H1 (cell line): ENCODE measurements around the gene C17orf114.

ENCODE experiments used
- CTCF ChIA-PET: fragments of 300-600 bp; sonication (Branson Sonifier 250); formaldehyde crosslinking; loops from one replicate; lab custom pipeline; 2021; ENCODE audit not compliant: partially characterized antibody; lab: Charles Lee
- POLR2A ChIA-PET: fragments of 300-600 bp; sonication (Branson Sonifier 250); formaldehyde crosslinking; loops from one replicate; lab custom pipeline; 2021; ENCODE audit warnings: inconsistent platforms; ENCODE audit not compliant: partially characterized antibody; lab: Charles Lee
- DNase-seq, 2 experiments: peaks; one replicate each; pipeline versions ENCODE4 v3.0.0 to v3.0.0-alpha.2; 2010 to 2022; ENCODE audit warnings: low spot score in 2 of 2, low read depth in 1 of 2, mixed read lengths in 1 of 2
- FAIRE-seq: peaks from 2 replicates; lab custom pipeline; 2011; peaks lifted over from hg19 to GRCh38; lab: Jason Lieb, UNC
- H2AFZ ChIP-seq: 2 replicates; pipeline ENCODE4 v1.8.1; 2012; ENCODE audit warnings: low read length, inconsistent platforms
- H2AK5ac ChIP-seq: 2 replicates; pipeline ENCODE4 v1.6.1; 2013; ENCODE audit warnings: low read depth, low read length
- H2BK120ac ChIP-seq: replicated peaks from 2 replicates; pipeline ENCODE3; 2013; ENCODE audit warnings: low read depth, low read length, inconsistent platforms
- H2BK12ac ChIP-seq: 2 replicates; pipeline ENCODE4 v1.6.1; 2013; ENCODE audit warnings: low read depth, low read length
- H2BK15ac ChIP-seq: 2 replicates; pipeline ENCODE4 v1.6.1; 2013; ENCODE audit warnings: low read length
- H2BK20ac ChIP-seq: 2 replicates; pipeline ENCODE4 v1.6.1; 2013; ENCODE audit warnings: low read length
- H2BK5ac ChIP-seq: 2 replicates; pipeline ENCODE4 v1.6.1; 2013; ENCODE audit warnings: low read depth, low read length
- H3K14ac ChIP-seq: 2 replicates; pipeline ENCODE4 v1.6.1; 2013; ENCODE audit warnings: inconsistent platforms; ENCODE audit not compliant: insufficient read length
- H3K18ac ChIP-seq: 2 replicates; pipeline ENCODE4 v1.6.1; 2013; ENCODE audit warnings: low read length; ENCODE audit errors: extremely low read depth
- H3K23ac ChIP-seq: 2 replicates; pipeline ENCODE4 v1.6.1; 2013; ENCODE audit warnings: inconsistent platforms; ENCODE audit not compliant: insufficient read length
- H3K23me2 ChIP-seq: 2 replicates; pipeline ENCODE4 v1.6.1; 2013; ENCODE audit warnings: low read depth, low read length
- H3K27ac ChIP-seq: 2 replicates; pipeline ENCODE4 v1.6.1; 2011; ENCODE audit warnings: low read depth, low read length, inconsistent platforms
- H3K27me3 ChIP-seq, 4 experiments: replicated peaks in 1 of 4; 1 replicate in 1 of 4; 2 replicates in 3 of 4; pipeline versions ENCODE4 v1.6.1 to v1.8.1; 2011 to 2013; ENCODE audit warnings: low read length in 3 of 4, mild to moderate bottlenecking in 3 of 4, inconsistent platforms in 2 of 4, mixed read lengths in 2 of 4, moderate library complexity in 1 of 4; ENCODE audit not compliant: control insufficient read depth in 3 of 4, insufficient read depth in 3 of 4; ENCODE audit errors: extremely low read depth in 1 of 4
- H3K36me3 ChIP-seq, 4 experiments: 2 replicates each; pipeline versions ENCODE4 v1.6.1 to v1.8.1; 2011 to 2013; ENCODE audit warnings: mild to moderate bottlenecking in 4 of 4, low read length in 3 of 4, moderate library complexity in 2 of 4, control low read depth in 1 of 4, inconsistent platforms in 1 of 4; ENCODE audit not compliant: insufficient read depth in 4 of 4, control insufficient read depth in 2 of 4
- H3K4ac ChIP-seq: replicated peaks from 2 replicates; pipeline ENCODE3; 2013; ENCODE audit warnings: low read length, low read depth, mixed read lengths, inconsistent platforms; ENCODE audit not compliant: insufficient read length
- H3K4me1 ChIP-seq, 4 experiments: replicated peaks in 1 of 4; 1 replicate in 1 of 4; 2 replicates in 3 of 4; pipeline versions ENCODE4 v1.6.1 to v1.8.1; 2011 to 2013; ENCODE audit warnings: low read length in 3 of 4, inconsistent platforms in 2 of 4, mixed read lengths in 1 of 4; ENCODE audit not compliant: insufficient read depth in 4 of 4, control insufficient read depth in 3 of 4
- H3K4me2 ChIP-seq, 2 experiments: 2 replicates each; pipeline versions ENCODE4 v1.6.1 to v1.8.1; 2011 to 2013; ENCODE audit warnings: low read depth in 2 of 2, low read length in 2 of 2, control low read depth in 1 of 2, inconsistent platforms in 1 of 2, mild to moderate bottlenecking in 1 of 2; ENCODE audit not compliant: insufficient read depth in 1 of 2
- H3K4me3 ChIP-seq, 4 experiments: fragments of 200-600, 300-600 bp in 1 of 4; sonication (generic), shearing (Covaris generic), sonication (Bioruptor Twin) in 1 of 4; 2 replicates each; pipeline versions ENCODE4 v1.5.1 to v1.8.1; 2011 to 2016; ENCODE audit warnings: low read length in 4 of 4, low read depth in 3 of 4, control low read depth in 2 of 4, inconsistent platforms in 2 of 4, mild to moderate bottlenecking in 2 of 4, mixed read lengths in 1 of 4, moderate library complexity in 1 of 4; ENCODE audit not compliant: insufficient read depth in 2 of 4; ENCODE audit errors: extremely low read depth in 1 of 4
- H3K56ac ChIP-seq: replicated peaks from 2 replicates; pipeline ENCODE3; 2013; ENCODE audit warnings: low read depth, mild to moderate bottlenecking, mixed read lengths, low read length, inconsistent platforms; ENCODE audit not compliant: insufficient read length
- H3K79me1 ChIP-seq: 2 replicates; pipeline ENCODE4 v1.6.1; 2013; ENCODE audit warnings: low read depth, low read length, control low read depth
- H3K79me2 ChIP-seq, 2 experiments: 2 replicates each; pipeline versions ENCODE4 v1.6.1 to v1.8.1; 2012 to 2013; ENCODE audit warnings: low read length in 2 of 2, mild to moderate bottlenecking in 2 of 2, inconsistent platforms in 1 of 2; ENCODE audit not compliant: insufficient read depth in 2 of 2, control insufficient read depth in 1 of 2
- H3K9ac ChIP-seq, 4 experiments: replicated peaks in 1 of 4; 1 replicate in 1 of 4; 2 replicates in 3 of 4; pipeline versions ENCODE4 v1.6.1 to v1.8.1; 2011 to 2013; ENCODE audit warnings: low read depth in 3 of 4, low read length in 3 of 4, control low read depth in 2 of 4, mild to moderate bottlenecking in 2 of 4, moderate library complexity in 2 of 4, inconsistent platforms in 1 of 4; ENCODE audit errors: extremely low read depth in 1 of 4
- H3K9me3 ChIP-seq, 2 experiments: 2 replicates each; pipeline versions ENCODE4 v1.6.1 to v1.8.1; 2012 to 2013; ENCODE audit warnings: mild to moderate bottlenecking in 2 of 2, moderate library complexity in 2 of 2, control low read depth in 1 of 2, inconsistent platforms in 1 of 2, low read depth in 1 of 2, low read length in 1 of 2, mixed read lengths in 1 of 2; ENCODE audit not compliant: insufficient read depth in 2 of 2
- H4K20me1 ChIP-seq, 2 experiments: replicated peaks in 1 of 2; 2 replicates each; pipeline versions ENCODE3 to v1.8.1; 2011 to 2013; ENCODE audit warnings: inconsistent platforms in 2 of 2, low read length in 2 of 2, mild to moderate bottlenecking in 1 of 2; ENCODE audit not compliant: insufficient read depth in 2 of 2, control insufficient read depth in 1 of 2
- H4K5ac ChIP-seq: 2 replicates; pipeline ENCODE4 v1.6.1; 2013; ENCODE audit warnings: low read length, low read depth, mixed read lengths, inconsistent platforms; ENCODE audit not compliant: insufficient read length
- H4K8ac ChIP-seq: 2 replicates; pipeline ENCODE4 v1.8.0; 2013; ENCODE audit warnings: mild to moderate bottlenecking, moderate library complexity, low read length, inconsistent platforms; ENCODE audit not compliant: insufficient read depth; ENCODE audit errors: extremely low read depth
- H4K91ac ChIP-seq: replicated peaks from 2 replicates; pipeline ENCODE3; 2013; ENCODE audit warnings: low read length, mixed read lengths, inconsistent platforms; ENCODE audit not compliant: insufficient read length
- BACH1 ChIP-seq: IDR thresholded peaks from 2 replicates; pipeline ENCODE4 v1.6.1; 2012; ENCODE audit warnings: low read length, improper control_type of control experiment
- BRCA1 ChIP-seq: IDR thresholded peaks from 2 replicates; pipeline ENCODE4 v1.6.1; 2012; ENCODE audit warnings: low read depth, low read length, improper control_type of control experiment
- CHD2 ChIP-seq: IDR thresholded peaks from 2 replicates; pipeline ENCODE4 v1.6.1; 2012; ENCODE audit warnings: low read length, improper control_type of control experiment
- GTF2F1 ChIP-seq: IDR thresholded peaks from 2 replicates; pipeline ENCODE4 v1.6.1; 2012; ENCODE audit warnings: low read depth, low read length, improper control_type of control experiment, borderline replicate concordance
- JUND ChIP-seq: IDR thresholded peaks from 2 replicates; pipeline ENCODE4 v1.6.1; 2011; ENCODE audit warnings: mild to moderate bottlenecking, improper control_type of control experiment, low read length
- KDM1A ChIP-seq: fragments of 200-600, 300-600 bp; sonication (generic); IDR thresholded peaks from 2 replicates; pipeline ENCODE4 v1.7.1; 2016; ENCODE audit warnings: mild to moderate bottlenecking, low read length, borderline replicate concordance
- POLR2AphosphoS5 ChIP-seq: IDR thresholded peaks from 2 replicates; pipeline ENCODE4 v1.6.1; 2011; ENCODE audit warnings: low read depth, low read length
- RBBP5 ChIP-seq: IDR thresholded peaks from 2 replicates; pipeline ENCODE4 v1.7.1; 2012; ENCODE audit warnings: low read depth, mild to moderate bottlenecking, inconsistent platforms, low read length, moderate library complexity, borderline replicate concordance
- RFX5 ChIP-seq: IDR thresholded peaks from 2 replicates; pipeline ENCODE4 v1.6.1; 2011; ENCODE audit warnings: low read depth, low read length, improper control_type of control experiment, borderline replicate concordance
- SIN3A ChIP-seq, 2 experiments: IDR thresholded peaks in 1 of 2; conservative IDR thresholded peaks in 1 of 2; 2 replicates each; pipeline ENCODE4 v1.6.1; 2011 to 2012; ENCODE audit warnings: low read length in 2 of 2, improper control_type of control experiment in 1 of 2, low read depth in 1 of 2, mild to moderate bottlenecking in 1 of 2
- SRF ChIP-seq: IDR thresholded peaks from 2 replicates; pipeline ENCODE4 v1.6.1; 2011; ENCODE audit warnings: mild to moderate bottlenecking, low read depth, low read length, moderate library complexity
- YY1 ChIP-seq: IDR thresholded peaks from 2 replicates; pipeline ENCODE4 v1.6.1; 2011; ENCODE audit warnings: low read depth, mild to moderate bottlenecking, low read length
- WGBS, 2 experiments: shearing (Covaris generic) in 1 of 2; methylation state at CpG; one replicate each; pipeline versions ENCODE4 v1.1.6 to v1.1.7; 2013 to 2015; ENCODE audit warnings: low lambda C conversion rate in 2 of 2, mixed read lengths in 2 of 2, inconsistent platforms in 1 of 2, low coverage in 1 of 2, missing lambda C conversion rate in 1 of 2; ENCODE audit not compliant: insufficient replicate concordance in 2 of 2, insufficient coverage in 1 of 2, insufficient read length in 1 of 2; ENCODE audit errors: extremely low coverage in 1 of 2, missing lambda C conversion rate in 1 of 2; 5-methylcytosine and 5-hydroxymethylcytosine counted together

C17orf114 gene

GRCh38 chr17:4812690-4813089, 10.6 kb upstream of the C17orf114 start:
- Histone ChIP-seq H2BK5ac (no peak overlapping the region), H3K4ac (no peak overlapping the region), H2BK120ac (no peak overlapping the region), H3K36me3 (peaks cover 7 to 28% (median 12%) of the 10 kb centered on the region in 4 experiments; a peak in 7 of 8 replicates), H3K4me3 (no peak overlapping the region), H3K23ac (no peak overlapping the region), H3K4me2 (no peak overlapping the region), H3K14ac (no peak overlapping the region), H2AK5ac (no peak overlapping the region), H3K27ac (no peak overlapping the region), H2BK15ac (no peak overlapping the region), H2AFZ (no peak overlapping the region), H2BK20ac (no peak overlapping the region), H3K18ac (no peak overlapping the region), H3K56ac (no peak overlapping the region), H3K23me2 (peaks cover 1% of the 10 kb centered on the region; the same call in 1 of the 2 replicates), H4K8ac (no peak overlapping the region), H4K91ac (no peak overlapping the region), H4K20me1 (peaks cover 0 to 5% of the 10 kb centered on the region in 2 experiments)
- WGBS, 2 experiments: 95% methylated on average over 7 of the region's 7 CpGs; no CpG with 5 or more reads in 1 of the 2 experiments
- POLR2A ChIA-PET: interaction anchor here (0.9 to 1.3 kb wide), 3 partner anchors 9 to 44 kb away, joined by 3 read pairs; no protein-coding TSS in a partner anchor
- no peak for TF ChIP-seq BRCA1
- TF ChIP-seq JUND: no peak
- no peak for TF ChIP-seq KDM1A
- TF ChIP-seq SRF: no peak
- TF ChIP-seq GTF2F1: no peak
- no peak for TF ChIP-seq SIN3A (conservative IDR thresholded peaks at IDR 0.05 in 1 of 2, IDR thresholded peaks at IDR 0.05 in 1 of 2; ENCODE audit: low read depth in 1 of 2, low read length in 2 of 2)
- no peak for TF ChIP-seq CHD2
- no peak for TF ChIP-seq YY1
- TF ChIP-seq BACH1: no peak
- no peak for TF ChIP-seq RBBP5
- no peak for TF ChIP-seq POLR2AphosphoS5
- TF ChIP-seq RFX5: no peak
- TF ChIP-seq, all 59 proteins: peak for 0
- Histone ChIP-seq H3K79me1 (no peaks in the 10 kb centered on the region), H2BK12ac (no peak overlapping the region), H3K79me2 (0 out of 4 replicates have a peak, but pooled peaks cover 0 to 2% of the 10 kb centered on the region in 2 experiments), H3K27me3 (no peaks in the 10 kb centered on the region; a peak in 1 of 7 replicates), H3K4me1 (peaks cover 0 to 4% (median 2%) of the 10 kb centered on the region in 4 experiments; a peak in 3 of 7 replicates), H4K5ac (no peak overlapping the region), H3K9me3 (no peaks in the 10 kb centered on the region; a peak in 1 of 4 replicates), H3K9ac (no peak overlapping the region)
- DNase-seq: no peak
- no peak for FAIRE-seq
- CTCF ChIA-PET: interaction anchor here (1.0 to 5.8 kb wide), 4 partner anchors 11 to 75 kb away, joined by 3 to 55 read pairs (median 3); no protein-coding TSS in a partner anchor
